ENCODE data around the gene TLCD2. TPM values are rescaled to one million over a fixed set of nuclear protein-coding genes. Genes with fewer than 3 reads are reported as not detected.
A peak's percentile ranks its signal among the peaks of the same experiment; 100 is the strongest.

The TLCD2 gene
- total and polyA plus RNA-seq, 2 of the 13 experiments (the other 11 are each of a cell fraction or from before 2014, with no cell fraction given): 0.90 to 1.1 TPM

DNA sequence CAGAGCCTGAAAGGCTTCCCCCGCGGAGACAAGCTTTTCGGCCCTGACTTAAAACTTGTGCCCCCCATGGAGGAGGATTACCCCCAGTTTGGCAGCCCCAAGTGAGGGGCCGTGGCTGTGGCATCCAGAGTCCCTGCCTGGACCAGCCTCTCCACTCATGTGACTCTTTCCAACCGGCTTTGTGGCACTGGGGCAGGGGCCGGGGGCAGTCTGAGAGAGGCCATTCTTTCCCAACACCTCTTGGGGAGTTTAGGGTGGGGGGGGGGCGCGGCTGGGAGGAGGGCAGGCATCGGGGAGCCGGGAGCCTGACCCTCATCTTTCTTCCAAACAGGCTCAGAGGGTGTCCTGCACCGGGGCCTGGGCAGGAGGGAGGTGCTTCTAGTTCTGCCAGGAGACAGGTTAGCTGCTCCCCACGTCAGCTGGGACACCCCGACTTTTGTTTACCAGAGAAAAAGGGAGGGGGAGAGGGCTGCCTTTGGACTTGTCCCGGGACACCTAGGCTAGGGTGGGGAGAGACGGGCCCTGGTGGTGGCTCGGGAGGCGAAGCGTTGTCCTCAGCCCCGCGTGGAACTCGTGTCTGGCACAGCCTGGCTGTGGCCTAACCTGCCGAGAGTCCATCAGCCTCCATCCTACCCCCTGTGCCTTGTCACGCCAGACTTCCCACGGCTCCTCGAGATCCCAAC is 44.4 kb upstream of the TLCD2 start (continued):
- TF ChIP-seq, protein P1, sequence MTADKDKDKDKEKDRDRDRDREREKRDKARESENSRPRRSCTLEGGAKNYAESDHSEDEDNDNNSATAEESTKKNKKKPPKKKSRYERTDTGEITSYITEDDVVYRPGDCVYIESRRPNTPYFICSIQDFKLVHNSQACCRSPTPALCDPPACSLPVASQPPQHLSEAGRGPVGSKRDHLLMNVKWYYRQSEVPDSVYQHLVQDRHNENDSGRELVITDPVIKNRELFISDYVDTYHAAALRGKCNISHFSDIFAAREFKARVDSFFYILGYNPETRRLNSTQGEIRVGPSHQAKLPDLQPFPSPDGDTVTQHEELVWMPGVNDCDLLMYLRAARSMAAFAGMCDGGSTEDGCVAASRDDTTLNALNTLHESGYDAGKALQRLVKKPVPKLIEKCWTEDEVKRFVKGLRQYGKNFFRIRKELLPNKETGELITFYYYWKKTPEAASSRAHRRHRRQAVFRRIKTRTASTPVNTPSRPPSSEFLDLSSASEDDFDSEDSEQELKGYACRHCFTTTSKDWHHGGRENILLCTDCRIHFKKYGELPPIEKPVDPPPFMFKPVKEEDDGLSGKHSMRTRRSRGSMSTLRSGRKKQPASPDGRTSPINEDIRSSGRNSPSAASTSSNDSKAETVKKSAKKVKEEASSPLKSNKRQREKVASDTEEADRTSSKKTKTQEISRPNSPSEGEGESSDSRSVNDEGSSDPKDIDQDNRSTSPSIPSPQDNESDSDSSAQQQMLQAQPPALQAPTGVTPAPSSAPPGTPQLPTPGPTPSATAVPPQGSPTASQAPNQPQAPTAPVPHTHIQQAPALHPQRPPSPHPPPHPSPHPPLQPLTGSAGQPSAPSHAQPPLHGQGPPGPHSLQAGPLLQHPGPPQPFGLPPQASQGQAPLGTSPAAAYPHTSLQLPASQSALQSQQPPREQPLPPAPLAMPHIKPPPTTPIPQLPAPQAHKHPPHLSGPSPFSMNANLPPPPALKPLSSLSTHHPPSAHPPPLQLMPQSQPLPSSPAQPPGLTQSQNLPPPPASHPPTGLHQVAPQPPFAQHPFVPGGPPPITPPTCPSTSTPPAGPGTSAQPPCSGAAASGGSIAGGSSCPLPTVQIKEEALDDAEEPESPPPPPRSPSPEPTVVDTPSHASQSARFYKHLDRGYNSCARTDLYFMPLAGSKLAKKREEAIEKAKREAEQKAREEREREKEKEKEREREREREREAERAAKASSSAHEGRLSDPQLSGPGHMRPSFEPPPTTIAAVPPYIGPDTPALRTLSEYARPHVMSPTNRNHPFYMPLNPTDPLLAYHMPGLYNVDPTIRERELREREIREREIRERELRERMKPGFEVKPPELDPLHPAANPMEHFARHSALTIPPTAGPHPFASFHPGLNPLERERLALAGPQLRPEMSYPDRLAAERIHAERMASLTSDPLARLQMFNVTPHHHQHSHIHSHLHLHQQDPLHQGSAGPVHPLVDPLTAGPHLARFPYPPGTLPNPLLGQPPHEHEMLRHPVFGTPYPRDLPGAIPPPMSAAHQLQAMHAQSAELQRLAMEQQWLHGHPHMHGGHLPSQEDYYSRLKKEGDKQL (CRISPR knock-in tag; IDR thresholded peaks at IDR 0.05; ENCODE audit: low read depth): no peak
- TF ChIP-seq ISX (CRISPR knock-in tag; conservative IDR thresholded peaks at IDR 0.05): no peak
- no peak for TF ChIP-seq ZNF772 (CRISPR knock-in tag; IDR thresholded peaks at IDR 0.05)
- TF ChIP-seq RBM39 (IDR thresholded peaks at IDR 0.05; ENCODE audit: low read depth, low read length, poor library complexity, severe bottlenecking): peak; percentile 63
- no peak; the same call in 1 of the 2 replicates for TF ChIP-seq ZFY (CRISPR knock-in tag; IDR thresholded peaks at IDR 0.05)
- TF ChIP-seq KDM2A (CRISPR knock-in tag; IDR thresholded peaks at IDR 0.05; ENCODE audit: borderline replicate concordance, low read depth): no peak
- no peak for TF ChIP-seq ATF1 (CRISPR knock-in tag; IDR thresholded peaks at IDR 0.05)
- no peak for TF ChIP-seq SP4 (CRISPR knock-in tag; IDR thresholded peaks at IDR 0.05)
- no peak for TF ChIP-seq ATRX (CRISPR knock-in tag; IDR thresholded peaks at IDR 0.05; ENCODE audit: borderline replicate concordance)
- TF ChIP-seq, protein P2, sequence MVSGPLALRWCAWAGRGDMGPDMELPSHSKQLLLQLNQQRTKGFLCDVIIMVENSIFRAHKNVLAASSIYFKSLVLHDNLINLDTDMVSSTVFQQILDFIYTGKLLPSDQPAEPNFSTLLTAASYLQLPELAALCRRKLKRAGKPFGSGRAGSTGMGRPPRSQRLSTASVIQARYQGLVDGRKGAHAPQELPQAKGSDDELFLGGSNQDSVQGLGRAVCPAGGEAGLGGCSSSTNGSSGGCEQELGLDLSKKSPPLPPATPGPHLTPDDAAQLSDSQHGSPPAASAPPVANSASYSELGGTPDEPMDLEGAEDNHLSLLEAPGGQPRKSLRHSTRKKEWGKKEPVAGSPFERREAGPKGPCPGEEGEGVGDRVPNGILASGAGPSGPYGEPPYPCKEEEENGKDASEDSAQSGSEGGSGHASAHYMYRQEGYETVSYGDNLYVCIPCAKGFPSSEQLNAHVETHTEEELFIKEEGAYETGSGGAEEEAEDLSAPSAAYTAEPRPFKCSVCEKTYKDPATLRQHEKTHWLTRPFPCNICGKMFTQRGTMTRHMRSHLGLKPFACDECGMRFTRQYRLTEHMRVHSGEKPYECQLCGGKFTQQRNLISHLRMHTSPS (CRISPR knock-in tag; IDR thresholded peaks at IDR 0.05; ENCODE audit: low read depth): no peak
- TF ChIP-seq CENPX (CRISPR knock-in tag; IDR thresholded peaks at IDR 0.05): no peak
- no peak for TF ChIP-seq ZFP90 (CRISPR knock-in tag; IDR thresholded peaks at IDR 0.05; ENCODE audit: borderline replicate concordance)
- TF ChIP-seq HHEX (CRISPR knock-in tag; IDR thresholded peaks at IDR 0.05): no peak
- TF ChIP-seq ZKSCAN8 (CRISPR knock-in tag; IDR thresholded peaks at IDR 0.05; ENCODE audit: borderline replicate concordance): no peak
- no peak for TF ChIP-seq MTA3 (CRISPR knock-in tag; IDR thresholded peaks at IDR 0.05)
- TF ChIP-seq CEBPB (IDR thresholded peaks at IDR 0.05; ENCODE audit: borderline replicate concordance, low read depth, low read length): no peak
- TF ChIP-seq XRCC5 (optimal IDR thresholded peaks at IDR 0.05; ENCODE audit: low read length): no peak
- TF ChIP-seq, protein P3, sequence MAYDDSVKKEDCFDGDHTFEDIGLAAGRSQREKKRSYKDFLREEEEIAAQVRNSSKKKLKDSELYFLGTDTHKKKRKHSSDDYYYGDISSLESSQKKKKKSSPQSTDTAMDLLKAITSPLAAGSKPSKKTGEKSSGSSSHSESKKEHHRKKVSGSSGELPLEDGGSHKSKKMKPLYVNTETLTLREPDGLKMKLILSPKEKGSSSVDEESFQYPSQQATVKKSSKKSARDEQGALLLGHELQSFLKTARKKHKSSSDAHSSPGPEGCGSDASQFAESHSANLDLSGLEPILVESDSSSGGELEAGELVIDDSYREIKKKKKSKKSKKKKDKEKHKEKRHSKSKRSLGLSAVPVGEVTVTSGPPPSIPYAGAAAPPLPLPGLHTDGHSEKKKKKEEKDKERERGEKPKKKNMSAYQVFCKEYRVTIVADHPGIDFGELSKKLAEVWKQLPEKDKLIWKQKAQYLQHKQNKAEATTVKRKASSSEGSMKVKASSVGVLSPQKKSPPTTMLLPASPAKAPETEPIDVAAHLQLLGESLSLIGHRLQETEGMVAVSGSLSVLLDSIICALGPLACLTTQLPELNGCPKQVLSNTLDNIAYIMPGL (CRISPR knock-in tag; IDR thresholded peaks at IDR 0.05; ENCODE audit: borderline replicate concordance in 1 of 2, low read depth in 1 of 2): no peak
- TF ChIP-seq KAT7 (CRISPR knock-in tag; IDR thresholded peaks at IDR 0.05; ENCODE audit: borderline replicate concordance): no peak

All from HepG2 (cell line).